Hematopoietic multipotent progenitor cell (in vitro differentiated cells): ENCODE data around the gene MAP2K6. TPM values are rescaled to one million over a fixed set of nuclear protein-coding genes. Genes with fewer than 3 reads are reported as not detected.

Experiments
- DNase-seq, 3 donors: peaks; one replicate each; pipeline ENCODE4 v3.0.0-alpha.2; 2011 to 2015; ENCODE audit warnings: low read depth in 2 of 3, low spot score in 2 of 3
- total RNA-seq: library from RNA; depleted of rRNA; stranded (reverse); fragments of >200 nt; gene quantifications from one replicate; pipeline ENCODE4 v1.2.3, GENCODE V29; 2012

The MAP2K6 gene
- total RNA-seq, 1 donor: 2.2 TPM

- DNase-seq: no peak
Observed at GRCh38 chr17:69528035-69528434, 113.5 kb downstream of the MAP2K6 start.

DNA sequence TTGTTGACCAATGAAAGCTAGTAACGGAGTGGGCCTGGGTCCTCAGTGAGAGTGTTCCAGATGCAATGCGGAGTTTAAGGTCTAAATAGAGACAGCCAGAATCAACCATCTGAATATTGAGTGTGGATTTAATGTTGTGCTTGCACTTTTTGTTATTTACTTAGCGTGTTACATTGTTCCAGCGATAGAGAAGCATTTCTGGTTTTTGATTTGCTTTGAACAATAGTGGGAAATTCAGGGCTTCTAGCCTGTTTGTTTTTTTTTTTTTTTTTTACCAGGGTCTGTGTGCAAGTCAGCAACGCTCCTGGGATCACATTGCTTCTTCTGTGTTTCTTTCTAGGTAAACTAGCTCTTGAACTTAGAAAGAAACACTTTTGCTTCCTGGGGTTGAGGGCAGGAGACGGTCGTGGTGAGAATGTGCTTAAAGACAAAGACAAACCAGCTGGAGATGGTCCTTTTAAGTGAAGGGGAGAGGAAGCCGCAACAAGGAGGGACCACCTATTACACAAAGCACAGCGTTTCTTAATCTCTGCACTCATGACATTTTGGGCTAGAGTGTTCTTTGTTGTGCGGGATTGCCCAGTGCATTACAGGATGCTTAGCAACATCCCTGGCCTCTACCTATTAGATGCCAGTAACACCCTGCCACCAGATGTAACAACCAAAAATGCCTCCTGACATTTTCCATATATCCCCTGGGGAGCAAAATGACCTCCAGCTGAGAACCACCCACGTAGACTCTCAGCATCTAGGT is 119.2 kb downstream of the MAP2K6 start:
- no peak for DNase-seq

DNA sequence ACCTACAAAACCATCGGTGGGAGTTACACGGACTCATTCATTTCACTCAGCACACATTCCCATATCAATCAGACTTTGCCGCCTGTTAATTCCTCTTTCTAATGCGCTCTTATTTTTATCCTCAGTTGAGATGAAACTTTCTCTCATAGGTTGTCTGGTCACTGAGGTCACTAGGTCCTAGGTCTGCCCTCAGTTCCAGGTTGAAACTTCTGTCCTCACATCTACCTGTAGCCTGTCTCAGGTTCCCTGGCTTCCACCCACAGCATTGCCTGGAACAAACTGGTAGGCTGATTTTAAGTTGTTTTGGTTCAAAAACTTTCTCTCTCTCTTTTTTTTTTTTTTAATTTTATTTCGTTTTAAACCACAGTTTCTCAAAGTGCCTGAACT is 119.7 kb downstream of the MAP2K6 start:
- DNase-seq: no peak

- no peak for DNase-seq
Observed at GRCh38 chr17:69535016-69535570, 120.6 kb downstream of the MAP2K6 start.

DNA sequence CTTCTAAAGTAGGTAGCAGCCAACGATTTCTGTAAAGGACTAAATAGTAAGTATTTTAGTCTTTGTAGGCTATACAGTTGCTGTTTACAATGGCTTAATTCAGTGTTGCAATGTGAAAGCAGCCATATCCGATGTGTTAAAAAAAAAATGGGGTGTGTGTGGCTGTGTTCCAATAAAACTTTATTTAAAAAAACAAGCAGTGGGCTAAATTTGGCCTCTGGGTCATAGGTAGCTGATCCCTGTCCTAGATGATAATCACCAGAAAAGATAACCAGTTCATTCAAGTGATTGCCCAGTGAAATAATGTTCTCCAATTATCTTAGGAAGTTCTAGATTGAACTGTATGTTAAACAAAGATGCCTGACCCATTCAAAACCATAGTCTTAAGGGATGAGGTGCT is 124.3 kb downstream of the MAP2K6 start:
- no peak for DNase-seq

GRCh38 chr17:69539274-69539673 is 124.8 kb downstream of the MAP2K6 start:
- DNase-seq: no peak

DNA sequence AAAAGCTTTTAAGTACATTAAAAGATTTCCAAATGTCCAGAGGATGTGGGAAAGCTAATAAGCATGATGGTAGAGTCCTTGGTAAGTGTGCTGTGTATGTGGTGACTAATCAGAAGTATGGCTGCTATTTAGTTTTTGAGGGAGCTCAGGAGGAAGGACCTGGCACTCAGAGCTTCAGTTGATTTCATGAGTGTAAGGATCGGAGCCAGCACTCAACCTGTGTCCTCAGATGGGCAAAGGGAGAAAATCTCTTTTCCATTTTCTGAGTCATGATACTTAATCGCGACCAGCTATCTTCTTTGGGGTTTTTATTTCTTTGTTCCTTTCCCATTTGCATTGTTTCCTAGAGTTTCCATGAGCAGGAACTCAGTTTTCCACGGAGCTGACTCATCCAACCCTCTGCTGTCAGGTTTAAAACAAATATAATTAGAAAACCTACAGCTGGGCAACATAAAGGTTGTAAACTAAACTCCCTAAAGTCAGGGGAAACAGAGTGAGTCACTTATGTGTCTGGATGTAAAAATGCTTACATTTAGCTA is 125.4 kb downstream of the MAP2K6 start:
- no peak for DNase-seq

GRCh38 chr17:69540356-69540755 is 125.9 kb downstream of the MAP2K6 start:
- no peak for DNase-seq

GRCh38 chr17:69547230-69547629 is 132.7 kb downstream of the MAP2K6 start:
- DNase-seq: no peak

DNA sequence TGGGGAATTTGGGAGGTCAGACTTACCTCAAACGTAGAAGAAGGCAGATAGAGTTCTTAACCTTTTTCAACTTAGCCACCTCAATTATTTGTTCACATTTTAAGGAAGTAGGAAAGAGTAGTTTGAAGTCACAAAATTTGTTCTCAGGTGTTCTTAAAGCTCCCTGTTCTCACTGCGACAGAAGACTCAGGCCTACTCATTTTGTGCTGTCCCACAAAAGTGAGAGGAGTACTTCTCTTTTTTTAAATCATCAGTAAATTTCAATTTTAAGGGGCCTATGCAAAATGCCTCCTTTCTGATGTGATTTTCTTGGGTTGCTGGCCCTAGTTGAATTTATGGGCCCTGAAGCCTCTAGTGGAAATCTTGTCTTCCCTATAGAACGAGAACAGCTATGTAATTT is 133.4 kb downstream of the MAP2K6 start:
- DNase-seq: no peak

- no peak for DNase-seq
Observed at GRCh38 chr17:69551212-69552010, 136.9 kb downstream of the MAP2K6 start.

DNA sequence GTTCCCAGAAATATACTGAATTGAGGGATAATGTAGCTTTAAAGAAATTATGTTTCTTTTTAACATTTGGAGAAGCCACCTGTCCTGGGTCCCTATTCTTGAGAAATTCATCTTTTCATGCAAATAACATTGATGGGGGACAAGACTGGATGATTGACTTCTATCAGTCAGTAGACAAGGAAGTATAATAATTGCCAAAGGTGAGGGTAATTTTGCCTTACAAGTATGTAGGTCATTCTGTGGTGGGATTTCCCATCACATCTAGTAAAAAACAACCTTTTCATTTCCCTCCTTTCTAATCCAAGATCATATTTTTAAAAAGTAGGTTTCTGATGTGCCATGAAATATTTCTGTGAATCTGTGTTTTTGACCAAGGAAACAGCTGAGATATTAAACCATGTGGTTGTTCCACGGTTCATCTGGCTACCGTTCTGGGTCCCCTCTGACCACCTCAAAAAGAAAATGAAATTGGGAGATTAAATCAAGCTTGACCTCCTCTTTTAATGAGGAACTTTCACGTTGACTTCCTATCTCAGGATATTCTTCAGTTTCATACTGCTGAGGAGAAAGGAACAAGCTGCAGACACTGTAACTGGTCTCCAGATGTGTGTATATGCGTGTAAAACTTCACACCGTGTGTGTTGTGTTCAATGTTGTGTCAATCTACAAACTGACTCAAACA is 138.6 kb downstream of the MAP2K6 start:
- DNase-seq: no peak

- no peak for DNase-seq
Observed at GRCh38 chr17:69555056-69555455, 140.6 kb downstream of the MAP2K6 start.

GRCh38 chr17:69557339-69557738 is 142.8 kb downstream of the MAP2K6 start:
- no peak for DNase-seq

GRCh38 chr17:69558796-69559195 is 144.3 kb downstream of the MAP2K6 start:
- no peak for DNase-seq

DNA sequence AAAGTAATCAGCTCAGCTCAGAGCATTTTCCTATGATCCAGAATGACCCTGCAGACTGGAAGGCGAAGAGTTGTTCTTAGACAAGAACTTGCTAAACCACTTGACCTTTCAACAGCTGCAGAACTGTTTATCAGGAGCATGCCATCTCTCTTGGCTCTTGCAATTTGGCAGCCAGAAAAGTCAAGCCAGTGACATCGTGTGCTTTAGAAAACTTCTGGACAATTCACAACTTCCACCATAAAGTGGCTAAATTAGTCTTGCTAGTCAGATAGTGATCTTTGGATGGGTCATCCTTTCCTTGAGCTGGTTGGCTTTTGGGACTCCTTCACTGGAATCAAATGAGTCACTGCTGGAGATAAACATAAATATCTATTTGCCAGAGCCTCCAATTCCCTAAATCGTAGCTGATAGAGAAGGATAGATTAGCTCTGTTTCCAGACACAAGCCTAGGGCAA is 146.5 kb downstream of the MAP2K6 start:
- no peak for DNase-seq

GRCh38 chr17:69561462-69561861 is 147.0 kb downstream of the MAP2K6 start:
- DNase-seq: no peak

DNA sequence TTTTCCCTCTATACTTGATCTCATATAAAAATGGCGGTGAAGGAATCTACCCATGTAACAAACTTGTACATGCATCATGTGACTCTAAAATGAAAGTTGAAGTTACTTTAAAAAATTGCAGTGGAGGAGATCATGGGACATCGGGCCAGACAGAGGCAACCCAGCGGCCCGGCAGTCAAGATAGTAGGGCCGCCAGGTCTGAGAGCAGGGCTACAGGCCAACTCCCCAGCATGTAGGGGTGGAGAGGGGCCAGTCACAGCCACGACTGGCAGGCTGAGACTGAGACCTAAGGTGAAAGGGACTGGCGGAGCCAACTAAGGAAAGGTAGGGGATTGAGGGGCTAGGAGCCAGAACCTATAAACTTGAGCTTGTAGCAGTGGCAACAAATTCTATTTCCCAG is 150.9 kb downstream of the MAP2K6 start:
- DNase-seq: no peak

DNA sequence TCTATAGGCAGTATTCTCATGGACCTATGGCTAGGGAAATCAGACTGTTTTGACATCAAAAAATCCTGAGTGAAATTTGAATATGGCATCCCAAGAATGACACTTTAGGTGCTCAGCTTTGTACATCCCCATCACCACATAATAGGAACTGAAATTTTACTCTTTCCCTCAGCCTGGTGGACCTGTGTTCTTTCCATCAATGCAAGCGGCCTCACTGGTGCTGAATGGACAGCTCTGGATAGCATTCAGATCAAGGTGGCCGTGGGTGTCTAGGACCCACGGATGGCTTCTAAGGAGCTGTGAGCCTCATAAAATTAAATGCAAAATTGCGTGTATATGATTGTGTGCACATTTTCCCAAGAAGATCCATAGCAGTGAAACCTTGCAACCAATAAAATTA is 152.6 kb downstream of the MAP2K6 start:
- DNase-seq: no peak

DNA sequence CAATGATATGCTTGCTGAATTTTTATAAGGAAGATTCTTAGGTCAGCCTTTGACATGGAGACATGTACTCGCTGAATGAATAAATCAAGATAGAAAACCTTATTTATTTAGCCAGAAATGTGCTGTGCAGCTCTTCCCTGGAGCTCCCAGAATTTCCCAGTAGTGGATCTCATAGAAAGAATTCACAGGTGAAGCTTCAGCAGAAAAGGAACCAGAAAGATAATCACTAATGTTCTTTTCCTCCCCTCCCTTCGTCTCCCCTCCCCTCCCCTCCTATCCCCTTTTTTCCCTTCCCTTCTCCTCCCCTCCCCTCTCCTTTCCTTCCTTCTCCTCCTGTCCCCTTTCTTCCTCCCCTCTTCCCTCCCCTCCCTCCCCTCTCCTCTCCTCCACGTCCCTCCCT is 158.2 kb downstream of the MAP2K6 start:
- no peak for DNase-seq

GRCh38 chr17:69573396-69573795 is 158.9 kb downstream of the MAP2K6 start:
- DNase-seq: no peak
